Heart left ventricle (tissue), 13 donors: ENCODE data around the gene C2CD4D.

Experiments
- POLR2A ChIP-seq, 2 donors: fragments of 450-650 bp; IDR thresholded peaks; one replicate each; pipeline ENCODE4 v1.6.1; 2017; ENCODE audit warnings: antibody characterized with exemption in 2 of 2, mild to moderate bottlenecking in 2 of 2, moderate library complexity in 2 of 2
- TF ChIP-seq, protein P1 (sequence below), 12 donors: fragments of 200-600 bp; sonication (generic) in 4 of 12; IDR thresholded peaks; one replicate each; pipeline versions ENCODE4 v1.5.0 to v1.8.0; 2018 to 2022; ENCODE audit warnings: antibody characterized with exemption in 12 of 12, mild to moderate bottlenecking in 5 of 12
- donor health status: ischemic (EF 13 %, LVEDD 7.1; RV severe dilation, severe dysfunction).
- donor health status: DM: no; HTN: yes; CAD: no.
- donor health status: DM: no; HTN: no; CAD: no.
- donor health status: ischemic (EF 25% LVEDD 6.9; RV normal size, moderate dysfunction).
- donor health status: ischemic (EF 25% LVEDD 5.7; RV mildly dilated, moderate dysfunction).
- donor health status: ischemic (EF 35%, LVEDD 5.7; RV mildly dilated, moderate dysfunction).
- donor health status: nonischemic (EF 11% LVEDD 7.7; RV severe dilation, severe dysfunction).
- donor health status: DM: yes; HTN: yes; CAD: no.
- donor health status: PGD.
- donor health status: ischemic (EF 29% LVEDD 5.4; RV normal size, mild dysfunction).
- donor health status: nonischemic (EF 23%, LVEDD 6.1; RV moderate dilation, normal function).

DNA sequence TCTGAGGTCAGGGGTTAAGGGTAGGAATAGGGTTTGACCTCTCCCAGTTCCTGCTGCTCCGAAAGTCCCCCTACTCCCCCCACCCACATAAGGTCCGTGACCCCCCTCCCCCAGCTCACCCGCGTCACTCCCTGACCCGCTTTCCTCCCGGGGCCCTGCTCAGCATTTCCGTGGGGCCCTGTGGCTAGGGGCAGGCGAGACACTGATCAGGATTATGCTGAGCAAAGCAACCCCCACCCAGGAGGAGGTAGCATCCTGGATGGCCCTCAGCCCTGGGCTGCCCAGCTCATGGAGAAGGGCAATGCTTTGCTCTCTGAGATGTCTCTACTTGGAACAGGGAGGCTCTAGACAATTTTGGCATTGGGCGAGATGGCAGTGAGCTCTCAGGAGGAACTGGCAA, 11.8 kb downstream of the C2CD4D start:
- TF ChIP-seq, protein P1, sequence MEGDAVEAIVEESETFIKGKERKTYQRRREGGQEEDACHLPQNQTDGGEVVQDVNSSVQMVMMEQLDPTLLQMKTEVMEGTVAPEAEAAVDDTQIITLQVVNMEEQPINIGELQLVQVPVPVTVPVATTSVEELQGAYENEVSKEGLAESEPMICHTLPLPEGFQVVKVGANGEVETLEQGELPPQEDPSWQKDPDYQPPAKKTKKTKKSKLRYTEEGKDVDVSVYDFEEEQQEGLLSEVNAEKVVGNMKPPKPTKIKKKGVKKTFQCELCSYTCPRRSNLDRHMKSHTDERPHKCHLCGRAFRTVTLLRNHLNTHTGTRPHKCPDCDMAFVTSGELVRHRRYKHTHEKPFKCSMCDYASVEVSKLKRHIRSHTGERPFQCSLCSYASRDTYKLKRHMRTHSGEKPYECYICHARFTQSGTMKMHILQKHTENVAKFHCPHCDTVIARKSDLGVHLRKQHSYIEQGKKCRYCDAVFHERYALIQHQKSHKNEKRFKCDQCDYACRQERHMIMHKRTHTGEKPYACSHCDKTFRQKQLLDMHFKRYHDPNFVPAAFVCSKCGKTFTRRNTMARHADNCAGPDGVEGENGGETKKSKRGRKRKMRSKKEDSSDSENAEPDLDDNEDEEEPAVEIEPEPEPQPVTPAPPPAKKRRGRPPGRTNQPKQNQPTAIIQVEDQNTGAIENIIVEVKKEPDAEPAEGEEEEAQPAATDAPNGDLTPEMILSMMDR (IDR thresholded peaks at IDR 0.05): no peak
- no peak for TF ChIP-seq POLR2A (IDR thresholded peaks at IDR 0.05)
